Endodermal cell (in vitro differentiated cells): ENCODE data around the gene LAMA2. TPM values are rescaled to one million over a fixed set of nuclear protein-coding genes. Genes with fewer than 3 reads are reported as not detected.

ENCODE experiments used
- DNase-seq: peaks from one replicate; pipeline ENCODE4 v3.0.0-alpha.2; 2017
- H3K27ac ChIP-seq: 2 replicates; pipeline ENCODE4 v1.5.1; 2013; ENCODE audit warnings: mild to moderate bottlenecking, low read depth, low read length, moderate library complexity
- H3K27me3 ChIP-seq: 2 replicates; pipeline ENCODE4 v1.6.1; 2013; ENCODE audit warnings: mild to moderate bottlenecking, low read length, moderate library complexity; ENCODE audit not compliant: insufficient read depth, control insufficient read depth, poor library complexity, severe bottlenecking
- H3K36me3 ChIP-seq: 2 replicates; pipeline ENCODE4 v1.7.0; 2013; ENCODE audit warnings: mild to moderate bottlenecking, low read length, moderate library complexity; ENCODE audit not compliant: control insufficient read depth, insufficient read depth
- H3K4me1 ChIP-seq: one replicate; pipeline ENCODE4 v1.7.0; 2013; ENCODE audit warnings: low read length; ENCODE audit not compliant: control insufficient read depth, insufficient read depth
- H3K4me3 ChIP-seq: 2 replicates; pipeline ENCODE4 v1.5.1; 2013; ENCODE audit warnings: mild to moderate bottlenecking, low read length, moderate library complexity
- H3K9ac ChIP-seq: 2 replicates; pipeline ENCODE4 v1.6.1; 2013; ENCODE audit warnings: mild to moderate bottlenecking, low read length, moderate library complexity; ENCODE audit not compliant: poor library complexity, severe bottlenecking; ENCODE audit errors: extremely low read depth
- H3K9me3 ChIP-seq: 2 replicates; pipeline ENCODE4 v1.6.1; 2013; ENCODE audit warnings: mild to moderate bottlenecking, low read length, moderate library complexity; ENCODE audit not compliant: control insufficient read depth
- H3K27ac Mint-ChIP-seq: 2 replicates; pipeline ENCODE4 v1.8.0; 2020; ENCODE audit warnings: mixed read lengths
- H3K27me3 Mint-ChIP-seq: 2 replicates; pipeline ENCODE4 v1.8.0; 2021; ENCODE audit warnings: mild to moderate bottlenecking, mixed read lengths; ENCODE audit not compliant: insufficient read depth
- H3K36me3 Mint-ChIP-seq: 2 replicates; pipeline ENCODE4 v1.8.0; 2020; ENCODE audit warnings: low read depth, mixed read lengths
- H3K4me1 Mint-ChIP-seq: 2 replicates; pipeline ENCODE4 v1.8.0; 2020; ENCODE audit warnings: mixed read lengths
- H3K4me3 Mint-ChIP-seq: 2 replicates; pipeline ENCODE4 v1.8.0; 2020; ENCODE audit warnings: mild to moderate bottlenecking, moderate library complexity, mixed read lengths
- H3K9me3 Mint-ChIP-seq: 2 replicates; pipeline ENCODE4 v1.8.0; 2020; ENCODE audit warnings: mild to moderate bottlenecking, mixed read lengths
- WGBS, 2 experiments: methylation state at CpG; one replicate each; pipeline versions ENCODE4 v1.1.5 to v1.1.7; 2013; ENCODE audit warnings: missing lambda C conversion rate in 2 of 2, mixed read lengths in 1 of 2; ENCODE audit not compliant: insufficient coverage in 1 of 2, insufficient read length in 1 of 2; 5-methylcytosine and 5-hydroxymethylcytosine counted together
- total RNA-seq, 2 donors: library from RNA; stranded (reverse); fragmentation: NEBNext Ultra II Directional in 1 of 2; extraction: Animal tissue kit (Norgen Biotek cat#: 25700) in 1 of 2; gene quantifications; 2 replicates in 1 of 2; 3 replicates in 1 of 2; pipeline ENCODE4 v1.2.1, GENCODE V29; 2021
- TF ChIP-seq, protein P1 (sequence below): fragments of 200-600 bp; sonication (generic); conservative IDR thresholded peaks from 2 replicates; pipeline ENCODE4 v1.5.0; 2021; ENCODE audit warnings: antibody characterized with exemption, mild to moderate bottlenecking

The LAMA2 gene
- total RNA-seq, 2 donors from 2014 or later: 2.3 to 4.1 TPM

DNA sequence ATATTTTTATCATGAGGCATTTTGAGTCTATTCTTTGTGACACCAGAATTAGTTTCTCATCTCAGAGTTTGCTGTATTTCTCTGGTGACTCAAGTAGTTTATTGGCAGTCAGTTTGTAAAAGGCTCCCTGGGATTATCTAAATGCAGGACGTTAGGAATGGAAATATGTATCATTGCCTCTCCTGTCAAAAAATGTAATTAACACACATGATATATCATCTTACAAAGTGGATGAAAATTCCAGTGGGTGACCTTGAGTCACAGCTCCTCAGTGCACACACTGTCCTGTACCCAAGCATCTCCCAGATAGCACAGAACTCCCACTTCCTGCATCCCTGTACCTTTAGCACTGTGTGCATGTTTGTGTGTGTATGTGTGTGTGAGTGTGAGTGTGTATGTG is 258.6 kb downstream of the LAMA2 start:
- H3K9me3 Mint-ChIP-seq: no peaks in the 10 kb centered on the region
- no peaks in the 10 kb centered on the region for H3K36me3 Mint-ChIP-seq
- no peak for DNase-seq
- no peaks in the 10 kb centered on the region for H3K4me1 Mint-ChIP-seq
- no peak overlapping the region for H3K9ac ChIP-seq
- no peaks in the 10 kb centered on the region for H3K27me3 Mint-ChIP-seq
- no peak overlapping the region for H3K27ac Mint-ChIP-seq
- no peak overlapping the region for H3K27ac ChIP-seq
- no peaks in the 10 kb centered on the region for H3K27me3 ChIP-seq
- no peaks in the 10 kb centered on the region for H3K9me3 ChIP-seq
- H3K4me1 ChIP-seq: no peaks in the 10 kb centered on the region
- WGBS, 2 experiments: 100% methylated on average over 1 of the region's 1 CpG
- TF ChIP-seq, protein P1, sequence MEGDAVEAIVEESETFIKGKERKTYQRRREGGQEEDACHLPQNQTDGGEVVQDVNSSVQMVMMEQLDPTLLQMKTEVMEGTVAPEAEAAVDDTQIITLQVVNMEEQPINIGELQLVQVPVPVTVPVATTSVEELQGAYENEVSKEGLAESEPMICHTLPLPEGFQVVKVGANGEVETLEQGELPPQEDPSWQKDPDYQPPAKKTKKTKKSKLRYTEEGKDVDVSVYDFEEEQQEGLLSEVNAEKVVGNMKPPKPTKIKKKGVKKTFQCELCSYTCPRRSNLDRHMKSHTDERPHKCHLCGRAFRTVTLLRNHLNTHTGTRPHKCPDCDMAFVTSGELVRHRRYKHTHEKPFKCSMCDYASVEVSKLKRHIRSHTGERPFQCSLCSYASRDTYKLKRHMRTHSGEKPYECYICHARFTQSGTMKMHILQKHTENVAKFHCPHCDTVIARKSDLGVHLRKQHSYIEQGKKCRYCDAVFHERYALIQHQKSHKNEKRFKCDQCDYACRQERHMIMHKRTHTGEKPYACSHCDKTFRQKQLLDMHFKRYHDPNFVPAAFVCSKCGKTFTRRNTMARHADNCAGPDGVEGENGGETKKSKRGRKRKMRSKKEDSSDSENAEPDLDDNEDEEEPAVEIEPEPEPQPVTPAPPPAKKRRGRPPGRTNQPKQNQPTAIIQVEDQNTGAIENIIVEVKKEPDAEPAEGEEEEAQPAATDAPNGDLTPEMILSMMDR: no peak
- no peak overlapping the region for H3K4me3 Mint-ChIP-seq
- H3K36me3 ChIP-seq: no peaks in the 10 kb centered on the region
- H3K4me3 ChIP-seq: no peak overlapping the region

DNA sequence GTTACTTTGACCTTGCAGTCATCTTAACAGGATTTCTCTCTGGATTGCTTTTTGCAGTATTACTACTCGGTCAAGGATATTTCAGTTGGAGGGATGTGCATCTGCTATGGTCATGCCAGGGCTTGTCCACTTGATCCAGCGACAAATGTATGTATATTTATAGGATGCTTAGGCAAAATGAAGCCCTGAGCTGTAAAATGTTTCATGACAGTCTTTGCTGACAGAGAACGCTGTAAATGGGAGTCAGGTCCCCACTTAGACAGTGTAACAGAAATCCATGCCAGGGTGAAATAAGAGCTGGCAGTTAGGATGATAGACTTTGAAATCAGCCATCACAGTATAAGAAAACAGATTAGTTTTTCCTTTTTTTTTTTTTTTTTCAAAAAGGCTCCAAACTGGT is 264.0 kb downstream of the LAMA2 start:
- TF ChIP-seq, protein P1: no peak
- Mint-ChIP-seq H3K4me1 (no peaks in the 10 kb centered on the region), H3K27ac (no peak overlapping the region), H3K36me3 (no peaks in the 10 kb centered on the region), H3K4me3 (no peak overlapping the region), H3K9me3 (no peaks in the 10 kb centered on the region), H3K27me3 (no peaks in the 10 kb centered on the region)
- Histone ChIP-seq H3K27me3 (no peaks in the 10 kb centered on the region), H3K4me1 (no peaks in the 10 kb centered on the region), H3K4me3 (no peak overlapping the region), H3K9ac (no peak overlapping the region), H3K36me3 (no peaks in the 10 kb centered on the region), H3K27ac (no peak overlapping the region), H3K9me3 (no peaks in the 10 kb centered on the region)
- no peak for DNase-seq
- WGBS, 2 experiments: 92 to 100% methylated on average over 1 to 3 of the region's 3 CpGs

DNA sequence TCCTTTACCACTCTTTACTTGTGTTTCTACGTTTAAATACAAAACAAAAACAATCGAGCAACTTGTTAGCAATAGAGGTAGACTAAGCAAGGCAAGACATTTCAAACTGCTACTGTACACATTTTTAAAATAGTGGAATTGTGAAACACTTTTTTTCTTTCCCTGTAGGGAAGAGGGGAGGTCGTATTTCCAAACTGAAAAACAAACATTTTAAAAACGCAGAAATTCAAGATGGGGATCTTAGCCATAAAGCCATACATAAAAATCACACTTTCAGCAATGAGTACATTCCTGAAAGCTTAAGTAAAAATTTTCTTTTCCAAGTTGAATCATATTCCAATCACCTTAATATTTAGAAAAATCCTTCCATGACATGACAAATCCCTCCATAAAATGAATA is 267.6 kb downstream of the LAMA2 start:
- no peaks in the 10 kb centered on the region for H3K9me3 Mint-ChIP-seq
- H3K4me1 ChIP-seq: no peaks in the 10 kb centered on the region
- DNase-seq: no peak
- H3K9ac ChIP-seq: no peak overlapping the region
- H3K27me3 ChIP-seq: no peaks in the 10 kb centered on the region
- no peak overlapping the region for H3K4me3 ChIP-seq
- no peak overlapping the region for H3K27ac Mint-ChIP-seq
- H3K36me3 ChIP-seq: no peaks in the 10 kb centered on the region
- H3K4me3 Mint-ChIP-seq: no peak overlapping the region
- no peaks in the 10 kb centered on the region for H3K36me3 Mint-ChIP-seq
- WGBS, 2 experiments: 80 to 88% methylated on average over 1 to 4 of the region's 4 CpGs
- no peaks in the 10 kb centered on the region for H3K9me3 ChIP-seq
- H3K27me3 Mint-ChIP-seq: no peaks in the 10 kb centered on the region
- H3K4me1 Mint-ChIP-seq: no peaks in the 10 kb centered on the region
- TF ChIP-seq, protein P1: no peak
- no peak overlapping the region for H3K27ac ChIP-seq
